Uterus (tissue), 2 donors: ENCODE measurements around the gene FHIT.

Experiments
- POLR2A ChIP-seq, 2 donors: fragments of 450-650 bp; IDR thresholded peaks; one replicate each; pipeline ENCODE4 v1.6.1; 2016; ENCODE audit warnings: antibody characterized with exemption in 2 of 2, mild to moderate bottlenecking in 1 of 2, moderate library complexity in 1 of 2
- TF ChIP-seq, protein P1 (sequence below), 4 experiments: fragments of 200-600 bp in 2 of 4; fragments of 450-650 bp in 2 of 4; sonication (generic) in 2 of 4; IDR thresholded peaks; one replicate each; pipeline ENCODE4 v1.5.1; 2016 to 2019; ENCODE audit warnings: antibody characterized with exemption in 4 of 4, mild to moderate bottlenecking in 2 of 4, moderate library complexity in 1 of 4

DNA sequence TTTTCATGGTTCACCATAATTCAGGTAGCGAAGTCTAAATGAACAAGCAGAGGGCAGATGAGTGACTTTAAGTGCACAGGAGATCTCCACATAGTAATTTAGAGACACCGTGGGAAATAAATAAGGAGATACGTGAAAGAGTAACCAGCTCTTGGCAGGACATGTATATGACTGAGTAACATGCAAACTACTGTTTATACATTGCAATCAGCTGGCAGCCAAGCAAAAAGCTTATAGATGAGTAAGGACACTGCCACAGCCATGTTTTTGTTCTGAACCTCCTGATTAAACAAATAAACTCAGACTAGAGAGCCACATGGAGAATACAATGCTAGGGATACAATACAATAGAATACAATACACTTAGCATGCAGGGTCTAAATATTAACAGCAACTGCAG is 252.4 kb downstream of the FHIT start:
- TF ChIP-seq, protein P1, sequence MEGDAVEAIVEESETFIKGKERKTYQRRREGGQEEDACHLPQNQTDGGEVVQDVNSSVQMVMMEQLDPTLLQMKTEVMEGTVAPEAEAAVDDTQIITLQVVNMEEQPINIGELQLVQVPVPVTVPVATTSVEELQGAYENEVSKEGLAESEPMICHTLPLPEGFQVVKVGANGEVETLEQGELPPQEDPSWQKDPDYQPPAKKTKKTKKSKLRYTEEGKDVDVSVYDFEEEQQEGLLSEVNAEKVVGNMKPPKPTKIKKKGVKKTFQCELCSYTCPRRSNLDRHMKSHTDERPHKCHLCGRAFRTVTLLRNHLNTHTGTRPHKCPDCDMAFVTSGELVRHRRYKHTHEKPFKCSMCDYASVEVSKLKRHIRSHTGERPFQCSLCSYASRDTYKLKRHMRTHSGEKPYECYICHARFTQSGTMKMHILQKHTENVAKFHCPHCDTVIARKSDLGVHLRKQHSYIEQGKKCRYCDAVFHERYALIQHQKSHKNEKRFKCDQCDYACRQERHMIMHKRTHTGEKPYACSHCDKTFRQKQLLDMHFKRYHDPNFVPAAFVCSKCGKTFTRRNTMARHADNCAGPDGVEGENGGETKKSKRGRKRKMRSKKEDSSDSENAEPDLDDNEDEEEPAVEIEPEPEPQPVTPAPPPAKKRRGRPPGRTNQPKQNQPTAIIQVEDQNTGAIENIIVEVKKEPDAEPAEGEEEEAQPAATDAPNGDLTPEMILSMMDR (IDR thresholded peaks at IDR 0.05) = no peak
- TF ChIP-seq POLR2A (IDR thresholded peaks at IDR 0.05) = no peak
